MM.1S (cell line): ENCODE results near the gene GDAP1L1.
A peak's percentile ranks its signal among the peaks of the same experiment; 100 is the strongest.

ENCODE experiments used
- DNase-seq: peaks from one replicate; pipeline ENCODE4 v3.0.0-alpha.2; 2015
- H2AFZ ChIP-seq: fragments of 300-600 bp; sonication (generic); 2 replicates; pipeline ENCODE4 v1.6.0; 2016; ENCODE audit warnings: antibody characterized with exemption, low read length
- H3F3A ChIP-seq: fragments of 300-600 bp; sonication (generic); 2 replicates; pipeline ENCODE4 v1.6.1; 2016; ENCODE audit warnings: mild to moderate bottlenecking, antibody characterized with exemption, low read length, moderate library complexity, mixed read lengths; ENCODE audit not compliant: insufficient read depth
- H3K27ac ChIP-seq: fragments of 300-600 bp; sonication (generic); 2 replicates; pipeline ENCODE4 v1.5.1; 2016; ENCODE audit warnings: mild to moderate bottlenecking, low read length
- H3K27me3 ChIP-seq: fragments of 300-600 bp; sonication (generic); replicated peaks from 2 replicates; pipeline ENCODE4 v1.6.0; 2016; ENCODE audit warnings: low read length; ENCODE audit not compliant: insufficient read depth
- H3K36me3 ChIP-seq: fragments of 300-600 bp; sonication (generic); replicated peaks from 2 replicates; pipeline ENCODE4 v1.6.1; 2016; ENCODE audit warnings: mild to moderate bottlenecking, low read length, mixed read lengths; ENCODE audit not compliant: insufficient read depth
- H3K4me1 ChIP-seq: fragments of 300-600 bp; sonication (generic); 2 replicates; pipeline ENCODE4 v1.6.1; 2016; ENCODE audit warnings: low read length, mixed read lengths
- H3K4me2 ChIP-seq: fragments of 300-600 bp; sonication (generic); 2 replicates; pipeline ENCODE4 v1.6.0; 2016; ENCODE audit warnings: low read depth, low read length
- H3K4me3 ChIP-seq: fragments of 300-600 bp; sonication (generic); 2 replicates; pipeline ENCODE4 v1.5.1; 2016; ENCODE audit warnings: low read length, mixed read lengths
- H3K79me2 ChIP-seq: fragments of 300-600 bp; sonication (generic); 2 replicates; pipeline ENCODE4 v1.6.1; 2016; ENCODE audit warnings: mixed run types, low read length, mixed read lengths
- H3K9ac ChIP-seq: fragments of 300-600 bp; sonication (generic); 2 replicates; pipeline ENCODE4 v1.6.1; 2016; ENCODE audit warnings: low read length, mixed read lengths
- H3K9me2 ChIP-seq: fragments of 300-600 bp; sonication (generic); replicated peaks from 2 replicates; pipeline ENCODE4 v1.6.1; 2016; ENCODE audit warnings: mild to moderate bottlenecking, low read length, mixed read lengths; ENCODE audit not compliant: insufficient read depth
- H3K9me3 ChIP-seq: fragments of 300-600 bp; sonication (generic); replicated peaks from 2 replicates; pipeline ENCODE4 v1.6.1; 2016; ENCODE audit warnings: mild to moderate bottlenecking, low read length, mixed read lengths; ENCODE audit not compliant: insufficient read depth
- H4K20me1 ChIP-seq: fragments of 300-600 bp; sonication (generic); 2 replicates; pipeline ENCODE4 v1.6.1; 2016; ENCODE audit warnings: mild to moderate bottlenecking, low read length, moderate library complexity, mixed read lengths; ENCODE audit not compliant: insufficient read depth
- EZH2 ChIP-seq: fragments of 300-600 bp; sonication (generic); optimal IDR thresholded peaks from 2 replicates; pipeline ENCODE3; 2017; ENCODE audit warnings: low read depth, mild to moderate bottlenecking, antibody characterized with exemption, low read length, mixed read lengths
- EZH2phosphoT487 ChIP-seq: fragments of 300-600 bp; sonication (generic); IDR thresholded peaks from 2 replicates; pipeline ENCODE4 v1.6.1; 2018; ENCODE audit warnings: antibody characterized with exemption, low read length
- TF ChIP-seq, protein P1 (sequence below): fragments of 300-600 bp; sonication (generic); IDR thresholded peaks from 2 replicates; pipeline ENCODE4 v1.5.1; 2016; ENCODE audit warnings: antibody characterized with exemption, low read length, mixed read lengths

Gene GDAP1L1

GRCh38 chr20:44245977-44246376 lies 1.1 kb upstream of the GDAP1L1 start:
- TF ChIP-seq EZH2phosphoT487: no peak
- TF ChIP-seq, protein P1, sequence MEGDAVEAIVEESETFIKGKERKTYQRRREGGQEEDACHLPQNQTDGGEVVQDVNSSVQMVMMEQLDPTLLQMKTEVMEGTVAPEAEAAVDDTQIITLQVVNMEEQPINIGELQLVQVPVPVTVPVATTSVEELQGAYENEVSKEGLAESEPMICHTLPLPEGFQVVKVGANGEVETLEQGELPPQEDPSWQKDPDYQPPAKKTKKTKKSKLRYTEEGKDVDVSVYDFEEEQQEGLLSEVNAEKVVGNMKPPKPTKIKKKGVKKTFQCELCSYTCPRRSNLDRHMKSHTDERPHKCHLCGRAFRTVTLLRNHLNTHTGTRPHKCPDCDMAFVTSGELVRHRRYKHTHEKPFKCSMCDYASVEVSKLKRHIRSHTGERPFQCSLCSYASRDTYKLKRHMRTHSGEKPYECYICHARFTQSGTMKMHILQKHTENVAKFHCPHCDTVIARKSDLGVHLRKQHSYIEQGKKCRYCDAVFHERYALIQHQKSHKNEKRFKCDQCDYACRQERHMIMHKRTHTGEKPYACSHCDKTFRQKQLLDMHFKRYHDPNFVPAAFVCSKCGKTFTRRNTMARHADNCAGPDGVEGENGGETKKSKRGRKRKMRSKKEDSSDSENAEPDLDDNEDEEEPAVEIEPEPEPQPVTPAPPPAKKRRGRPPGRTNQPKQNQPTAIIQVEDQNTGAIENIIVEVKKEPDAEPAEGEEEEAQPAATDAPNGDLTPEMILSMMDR: no peak
- no peak overlapping the region for H3K9ac ChIP-seq
- no peaks in the 10 kb centered on the region for H3K36me3 ChIP-seq
- no peak overlapping the region for H3K4me2 ChIP-seq
- H3F3A ChIP-seq: no peaks in the 10 kb centered on the region
- no peaks in the 10 kb centered on the region for H3K9me3 ChIP-seq
- H2AFZ ChIP-seq: no peak overlapping the region
- H3K27ac ChIP-seq: no peak overlapping the region
- no peaks in the 10 kb centered on the region for H3K27me3 ChIP-seq
- no peaks in the 10 kb centered on the region for H3K4me1 ChIP-seq
- no peak for DNase-seq
- H3K4me3 ChIP-seq: no peak overlapping the region
- no peaks in the 10 kb centered on the region for H4K20me1 ChIP-seq
- H3K79me2 ChIP-seq: no peaks in the 10 kb centered on the region
- H3K9me2 ChIP-seq: no peaks in the 10 kb centered on the region

DNA sequence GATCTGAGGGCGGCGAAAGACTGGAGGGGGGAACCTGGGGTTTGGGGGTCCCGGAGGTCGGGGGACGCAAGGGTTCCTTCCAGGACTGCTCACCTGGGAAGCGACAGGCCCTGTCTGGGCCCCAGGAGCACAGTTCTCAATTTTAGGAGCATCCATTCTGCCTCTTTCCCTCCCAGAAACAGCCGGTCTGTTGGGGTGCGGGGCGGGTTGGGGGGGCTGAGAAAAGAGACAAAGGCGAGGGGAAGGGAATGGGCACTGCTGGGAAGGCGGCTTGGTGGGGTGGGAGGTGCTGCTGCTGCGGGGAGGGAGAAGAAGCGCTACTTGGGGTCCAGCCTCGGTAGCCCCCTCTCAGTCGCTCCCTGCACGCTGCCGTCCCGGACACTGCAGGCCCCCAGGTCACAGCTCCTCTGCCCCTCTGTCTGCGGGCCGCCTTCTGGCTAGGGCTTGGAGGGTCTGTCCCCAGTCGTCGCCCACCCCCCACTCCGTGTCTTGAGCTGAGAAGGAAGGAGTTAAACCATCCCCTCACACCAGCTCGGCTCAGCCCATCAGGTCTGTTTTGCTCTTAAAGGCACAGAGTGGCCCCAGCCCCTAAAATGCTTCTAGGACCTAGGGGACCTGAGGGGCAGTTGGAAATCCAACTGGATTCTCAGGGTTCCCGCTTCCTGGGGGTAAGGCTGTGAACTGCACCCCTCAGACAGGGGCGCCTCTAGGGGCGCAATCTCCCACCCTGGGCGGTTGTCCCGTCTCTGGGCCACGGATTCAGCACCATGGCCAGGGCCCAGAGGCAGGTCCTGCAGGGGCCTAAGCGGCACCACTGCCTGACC lies 690 bp downstream of the GDAP1L1 start:
- DNase-seq: peak; percentile 16
- Histone ChIP-seq H3K4me2 (no peak overlapping the region), H4K20me1 (no peaks in the 10 kb centered on the region), H3K9ac (no peak overlapping the region), H3K4me3 (no peak overlapping the region), H3K9me3 (no peaks in the 10 kb centered on the region), H3K4me1 (no peaks in the 10 kb centered on the region), H3K9me2 (no peaks in the 10 kb centered on the region), H3K36me3 (no peaks in the 10 kb centered on the region), H3K27ac (no peak overlapping the region), H2AFZ (no peak overlapping the region), H3F3A (no peaks in the 10 kb centered on the region), H3K27me3 (no peaks in the 10 kb centered on the region), H3K79me2 (no peaks in the 10 kb centered on the region)
- TF ChIP-seq EZH2phosphoT487 (no peak), EZH2 (no peak)
- TF ChIP-seq, protein P1: peak; percentile 43

DNA sequence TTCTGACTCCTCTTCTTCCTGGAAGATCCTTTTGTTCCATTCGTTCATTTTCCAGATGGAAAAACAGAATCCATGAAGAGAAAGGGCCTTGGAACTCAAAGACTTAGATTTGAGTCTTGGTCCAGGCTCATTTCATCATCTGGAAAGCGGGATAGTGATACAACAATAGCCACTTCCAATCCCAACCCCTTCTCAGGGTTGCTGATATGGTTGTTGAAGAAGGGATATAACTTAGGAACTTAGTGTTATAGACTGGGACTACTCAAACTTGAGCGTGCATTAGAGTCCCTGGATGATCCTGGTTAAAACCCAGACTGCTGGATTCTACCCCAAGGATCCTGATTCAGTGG lies 1.3 kb downstream of the GDAP1L1 start:
- no peak for DNase-seq
- no peaks in the 10 kb centered on the region for H3K36me3 ChIP-seq
- no peak for TF ChIP-seq EZH2
- TF ChIP-seq EZH2phosphoT487: no peak
- TF ChIP-seq, protein P1: no peak

More for the DNA sequence above, 1.3 kb downstream of the GDAP1L1 start:
- H3K27me3 ChIP-seq: no peaks in the 10 kb centered on the region
- no peaks in the 10 kb centered on the region for H3K4me1 ChIP-seq
- no peak overlapping the region for H3K27ac ChIP-seq
- no peaks in the 10 kb centered on the region for H3K9me3 ChIP-seq
- H3K9ac ChIP-seq: no peak overlapping the region
- no peak overlapping the region for H2AFZ ChIP-seq
- H3K9me2 ChIP-seq: no peaks in the 10 kb centered on the region
- no peak overlapping the region for H3K4me3 ChIP-seq
- H3K79me2 ChIP-seq: no peaks in the 10 kb centered on the region
- H4K20me1 ChIP-seq: no peaks in the 10 kb centered on the region
- no peak overlapping the region for H3K4me2 ChIP-seq
- H3F3A ChIP-seq: no peaks in the 10 kb centered on the region
